Measurements from ENCODE around the gene GDA. TPM values are rescaled to one million over a fixed set of nuclear protein-coding genes. Genes with fewer than 3 reads are reported as not detected.
A peak's percentile ranks its signal among the peaks of the same experiment; 100 is the strongest.

Gene GDA
- total RNA-seq, 1 experiment from 2014 or later, result 142 TPM

- TF ChIP-seq CTCF (conservative IDR thresholded peaks at IDR 0.05) (no peak), EZH2 (IDR thresholded peaks at IDR 0.05; ENCODE audit: low read depth) (no peak)
- POLR2A ChIA-PET (ENCODE audit: unreplicated experiment), result interaction anchor here (0.6 kb wide), 1 partner anchor 100 kb away, joined by 3 read pairs; no protein-coding TSS in a partner anchor
- no peaks in the 10 kb centered on the region for H3K79me2 ChIP-seq (ENCODE audit: low read depth)
- peaks cover 50% of the 10 kb centered on the region for H3K4me1 ChIP-seq (replicated peaks; ENCODE audit: insufficient read depth)
- no peaks in the 10 kb centered on the region for H4K20me1 ChIP-seq (ENCODE audit: insufficient read depth)
- no peak overlapping the region for H3K4me2 ChIP-seq
- no peak overlapping the region for H2AFZ ChIP-seq
- peaks cover 6% of the 10 kb centered on the region; the same call in 1 of the 2 replicates for H3K9me3 ChIP-seq (ENCODE audit: insufficient read depth, low read depth)
- no peaks in the 10 kb centered on the region for H3K9me2 ChIP-seq (ENCODE audit: insufficient read depth)
- no peaks in the 10 kb centered on the region for H3K27me3 ChIP-seq (ENCODE audit: insufficient read depth, low read depth)
- H3F3A ChIP-seq (ENCODE audit: insufficient read depth, low read depth), result peaks cover 15% of the 10 kb centered on the region; the same call in 1 of the 2 replicates
- no TSS peak for BruUV-seq (replicated peaks)
- H3K36me3 ChIP-seq (ENCODE audit: low read depth), result no peaks in the 10 kb centered on the region
- CTCF ChIA-PET, result no interaction called here
- no peak overlapping the region for H3K4me3 ChIP-seq
- H3K27ac ChIP-seq, result no peak overlapping the region; the same call in 1 of the 2 replicates
- intact Hi-C loops (cut with micrococcal nuclease; ENCODE audit: unreplicated experiment), result loop anchor here (5.0 to 10.0 kb wide), 4 partner anchors 229 to 1724 kb away; partner anchors contain the start of genes ABHD17B, ANXA1 and C9orf85
- DNase-seq, result no peak
Observed at GRCh38 chr9:72141484-72141883, 7.8 kb upstream of the GDA start.

- Histone ChIP-seq H3K4me1 (replicated peaks; ENCODE audit: insufficient read depth) (peaks cover 58% of the 10 kb centered on the region), H4K20me1 (ENCODE audit: insufficient read depth) (no peaks in the 10 kb centered on the region), H3K4me2 (no peak overlapping the region), H3K9me2 (ENCODE audit: insufficient read depth) (no peaks in the 10 kb centered on the region), H3K27ac (peak overlapping the region; percentile 83), H3K4me3 (no peak overlapping the region), H3K79me2 (ENCODE audit: low read depth) (peaks cover 11% of the 10 kb centered on the region), H3K27me3 (ENCODE audit: insufficient read depth, low read depth) (no peaks in the 10 kb centered on the region), H3F3A (ENCODE audit: insufficient read depth, low read depth) (peaks cover 24% of the 10 kb centered on the region; the same call in 1 of the 2 replicates), H3K9me3 (ENCODE audit: insufficient read depth, low read depth) (no peaks in the 10 kb centered on the region), H2AFZ (no peak overlapping the region), H3K36me3 (ENCODE audit: low read depth) (no peaks in the 10 kb centered on the region)
- POLR2A ChIA-PET (ENCODE audit: unreplicated experiment), result no interaction called here
- CTCF ChIA-PET, result no interaction called here
- intact Hi-C loops (cut with micrococcal nuclease; ENCODE audit: unreplicated experiment), result loop anchor here (5.0 to 10.0 kb wide), 5 partner anchors 233 to 1728 kb away; partner anchors contain the start of genes ABHD17B, ANXA1 and C9orf85
- TF ChIP-seq EZH2 (IDR thresholded peaks at IDR 0.05; ENCODE audit: low read depth), result no peak
- no peak for TF ChIP-seq CTCF (conservative IDR thresholded peaks at IDR 0.05)
- DNase-seq, result no peak
- BruUV-seq (replicated peaks), result no TSS peak
Observed at GRCh38 chr9:72144756-72145492, 4.3 kb upstream of the GDA start.

GRCh38 chr9:72145733-72146505 is 3.3 kb upstream of the GDA start:
- Histone ChIP-seq H3K9me3 (ENCODE audit: insufficient read depth, low read depth) (no peaks in the 10 kb centered on the region), H3K36me3 (ENCODE audit: low read depth) (no peaks in the 10 kb centered on the region), H3F3A (ENCODE audit: insufficient read depth, low read depth) (peaks cover 28% of the 10 kb centered on the region; the same call in 1 of the 2 replicates), H3K27me3 (ENCODE audit: insufficient read depth, low read depth) (no peaks in the 10 kb centered on the region), H2AFZ (no peak overlapping the region), H3K27ac (peak overlapping the region; percentile 83), H3K4me3 (no peak overlapping the region), H3K79me2 (ENCODE audit: low read depth) (peaks cover 21% of the 10 kb centered on the region), H3K9me2 (ENCODE audit: insufficient read depth) (no peaks in the 10 kb centered on the region), H3K4me2 (no peak overlapping the region), H4K20me1 (ENCODE audit: insufficient read depth) (no peaks in the 10 kb centered on the region), H3K4me1 (replicated peaks; ENCODE audit: insufficient read depth) (peaks cover 56% of the 10 kb centered on the region)
- no TSS peak for BruUV-seq (replicated peaks)
- DNase-seq, result no peak
- intact Hi-C loops (cut with micrococcal nuclease; ENCODE audit: unreplicated experiment), result loop anchor here (5.0 to 10.0 kb wide), 3 partner anchors 429 to 1009 kb away; partner anchors contain the start of gene ANXA1
- POLR2A ChIA-PET (ENCODE audit: unreplicated experiment), result interaction anchor here (0.7 kb wide), 1 partner anchor 197 kb away, joined by 3 read pairs; no protein-coding TSS in a partner anchor
- no peak for TF ChIP-seq CTCF (conservative IDR thresholded peaks at IDR 0.05)
- CTCF ChIA-PET, result interaction anchor here (0.6 kb wide), 1 partner anchor 641 kb away, joined by 7 read pairs; no protein-coding TSS in a partner anchor
